SHP77 (cell line): Measurements from ENCODE around the gene DCAF10.
"Not testable (repeated sequence)": the region's sequence is repeated elsewhere in the genome, so short reads cannot be mapped to it uniquely, and the experiment has no call there.

ENCODE experiments used
- DNase-seq, 2 experiments: peaks; one replicate each; lab custom pipeline; 2025; lab: John Stamatoyannopoulos, UW

The DCAF10 gene

GRCh38 chr9:37790096-37790495, 10.5 kb upstream of the DCAF10 start:
- no peak for DNase-seq

- no peak for DNase-seq
These were observed 8.5 kb upstream of the DCAF10 start for GRCh38 chr9:37792122-37792521.

- DNase-seq = no peak
These were observed 4.4 kb upstream of the DCAF10 start for GRCh38 chr9:37796232-37796631.

GRCh38 chr9:37798677-37799076, 1.9 kb upstream of the DCAF10 start:
- no peak for DNase-seq

- DNase-seq = no peak
These were observed 772 bp downstream of the DCAF10 start for GRCh38 chr9:37801287-37801850.

GRCh38 chr9:37801959-37802711, 1.5 kb downstream of the DCAF10 start:
- no peak for DNase-seq

- no peak for DNase-seq
These were observed 5.7 kb downstream of the DCAF10 start for GRCh38 chr9:37806271-37806670.

- not testable (repeated sequence) for DNase-seq
These were observed 9.1 kb downstream of the DCAF10 start for GRCh38 chr9:37809676-37810075.

- no peak for DNase-seq
These were observed 11.4 kb downstream of the DCAF10 start for GRCh38 chr9:37811906-37812476.

GRCh38 chr9:37812773-37813379, 12.3 kb downstream of the DCAF10 start:
- no peak for DNase-seq

- no peak for DNase-seq
These were observed 18.3 kb downstream of the DCAF10 start for GRCh38 chr9:37818849-37819248.

- no peak for DNase-seq
These were observed 19.5 kb downstream of the DCAF10 start for GRCh38 chr9:37820142-37820541.

- not testable (repeated sequence) for DNase-seq
These were observed 24.6 kb downstream of the DCAF10 start for GRCh38 chr9:37825174-37825573.

- no peak for DNase-seq
These were observed 27.0 kb downstream of the DCAF10 start for GRCh38 chr9:37827483-37828165.

- DNase-seq = no peak
These were observed 35.2 kb downstream of the DCAF10 start for GRCh38 chr9:37835821-37836220.

GRCh38 chr9:37836386-37836785, 35.8 kb downstream of the DCAF10 start:
- no peak for DNase-seq

- DNase-seq = no peak
These were observed 39.2 kb downstream of the DCAF10 start for GRCh38 chr9:37839496-37840461.

GRCh38 chr9:37840560-37841194, 40.1 kb downstream of the DCAF10 start:
- no peak for DNase-seq

GRCh38 chr9:37852222-37852621, 51.6 kb downstream of the DCAF10 start:
- DNase-seq = no peak

GRCh38 chr9:37856551-37856950, 56.0 kb downstream of the DCAF10 start:
- no peak for DNase-seq

- no peak for DNase-seq
These were observed 58.4 kb downstream of the DCAF10 start for GRCh38 chr9:37859043-37859442.
